NCI-H2227 (cell line): Measurements from ENCODE around the gene TMEM239.
"Not testable (repeated sequence)": the region's sequence is repeated elsewhere in the genome, so short reads cannot be mapped to it uniquely, and the experiment has no call there.

ENCODE experiments used
- DNase-seq: peaks from one replicate; lab custom pipeline; 2025; ENCODE audit not compliant: unreplicated experiment; lab: John Stamatoyannopoulos, UW

Gene TMEM239

GRCh38 chr20:2820084-2820895 lies 4.1 kb downstream of the TMEM239 start:
- no peak for DNase-seq

DNA sequence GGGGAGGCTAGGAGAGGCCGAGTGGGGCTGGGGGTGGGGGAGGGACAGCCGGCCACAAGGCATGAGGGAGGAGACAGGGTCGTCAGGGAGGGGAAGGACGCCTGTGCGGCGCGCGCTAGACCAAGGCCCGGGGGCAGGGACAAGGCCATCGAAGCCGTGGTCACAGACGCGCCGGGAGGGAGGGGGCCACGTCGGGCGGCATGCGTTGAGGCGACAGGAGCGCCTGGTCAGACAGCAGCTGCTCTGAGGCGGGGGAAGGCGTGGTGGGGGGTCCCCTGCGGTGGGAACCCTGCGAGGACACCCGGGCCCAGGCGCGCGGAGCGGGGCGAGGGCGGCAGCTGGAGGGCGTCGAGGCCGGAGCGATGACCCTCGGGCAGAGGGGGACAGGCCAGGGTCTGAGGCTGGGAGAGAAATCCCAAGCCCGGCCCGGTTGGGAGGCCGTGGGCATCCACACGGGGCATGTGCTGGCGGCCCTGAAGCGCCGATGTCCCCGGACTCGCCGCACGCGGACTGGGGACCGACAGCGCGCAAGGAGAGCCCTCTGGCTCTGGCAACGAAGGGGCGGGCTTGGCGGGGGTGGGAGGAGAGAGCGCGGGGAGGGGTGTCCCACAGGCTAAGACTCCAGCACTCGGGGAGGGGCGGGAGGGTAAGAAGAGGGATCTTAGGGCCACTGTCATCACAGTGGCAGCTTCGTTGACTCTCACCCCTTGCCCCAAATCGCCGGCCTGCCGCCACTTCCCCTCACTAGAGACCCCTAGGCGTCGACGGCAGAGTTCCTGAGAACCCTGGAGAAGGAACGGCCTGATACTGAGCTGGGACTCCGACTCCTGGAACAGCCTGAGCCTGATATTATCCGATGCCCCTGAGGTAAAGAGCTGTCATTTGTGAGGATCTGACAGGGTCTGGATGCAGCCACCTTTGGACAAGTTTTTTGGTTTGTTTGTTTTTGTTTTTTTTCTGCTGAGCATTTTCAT lies 5.0 kb downstream of the TMEM239 start:
- no peak for DNase-seq

GRCh38 chr20:2822073-2822472 lies 5.9 kb downstream of the TMEM239 start:
- peak; percentile 28 for DNase-seq

GRCh38 chr20:2825761-2826160 lies 9.6 kb downstream of the TMEM239 start:
- no peak for DNase-seq

DNA sequence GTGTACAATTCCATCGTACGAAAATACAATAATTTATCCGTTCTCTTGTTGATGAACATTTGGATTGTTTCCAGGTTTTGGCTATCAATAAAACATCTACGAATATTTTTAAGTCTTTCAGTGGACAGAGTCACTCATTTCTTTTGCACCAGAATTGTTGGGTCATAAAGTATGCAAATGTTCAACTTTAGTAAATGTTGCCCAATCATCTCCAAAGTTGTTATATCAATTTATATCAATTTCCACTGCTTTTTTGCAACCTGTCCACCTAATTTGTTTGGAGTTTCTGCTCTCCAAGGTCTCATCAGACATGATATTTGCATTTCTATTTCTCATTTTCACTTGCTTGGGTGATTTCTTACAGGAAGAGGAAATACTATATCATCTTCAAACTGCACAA lies 10.5 kb downstream of the TMEM239 start:
- no peak for DNase-seq

- DNase-seq, result no peak
These were observed 13.2 kb downstream of the TMEM239 start for GRCh38 chr20:2829376-2829775.

- not testable (repeated sequence) for DNase-seq
These were observed 15.0 kb downstream of the TMEM239 start for GRCh38 chr20:2831206-2831605.

- no peak for DNase-seq
These were observed 17.6 kb downstream of the TMEM239 start for GRCh38 chr20:2833761-2834160.

DNA sequence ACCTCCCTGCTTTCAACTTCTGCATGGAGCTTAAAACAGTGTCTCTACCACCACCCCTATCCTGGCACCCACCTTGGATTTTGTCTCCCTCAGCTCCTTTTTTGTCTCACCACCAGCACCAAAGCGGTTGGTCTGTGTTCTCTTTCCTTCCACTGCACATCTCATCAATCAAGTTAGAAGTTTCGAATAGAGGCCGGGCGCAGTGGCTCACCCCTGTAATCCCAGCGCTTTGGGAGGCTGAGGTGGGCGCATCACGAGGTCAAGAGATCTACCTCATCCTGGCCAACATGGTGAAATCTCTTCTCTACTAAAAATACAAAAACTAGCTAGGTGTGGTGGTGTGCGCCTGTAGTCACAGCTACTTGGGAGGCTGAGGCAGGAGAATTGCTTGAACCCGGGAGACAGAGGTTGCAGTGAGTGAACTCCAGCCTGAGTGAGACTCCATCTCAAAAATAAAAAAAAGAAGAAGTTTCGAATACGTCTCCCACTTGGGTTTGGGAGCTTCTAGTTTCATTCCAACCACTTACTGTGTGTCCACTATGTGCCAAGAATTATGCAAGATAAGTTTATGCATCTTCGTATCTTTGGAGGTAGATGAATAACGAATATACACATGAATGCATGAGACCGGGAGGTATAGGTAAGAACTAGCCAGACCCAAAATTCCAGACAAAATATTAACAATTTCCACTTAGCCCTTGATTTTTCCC lies 18.4 kb downstream of the TMEM239 start:
- DNase-seq, result no peak

GRCh38 chr20:2835331-2835796 lies 19.2 kb downstream of the TMEM239 start:
- no peak for DNase-seq

DNA sequence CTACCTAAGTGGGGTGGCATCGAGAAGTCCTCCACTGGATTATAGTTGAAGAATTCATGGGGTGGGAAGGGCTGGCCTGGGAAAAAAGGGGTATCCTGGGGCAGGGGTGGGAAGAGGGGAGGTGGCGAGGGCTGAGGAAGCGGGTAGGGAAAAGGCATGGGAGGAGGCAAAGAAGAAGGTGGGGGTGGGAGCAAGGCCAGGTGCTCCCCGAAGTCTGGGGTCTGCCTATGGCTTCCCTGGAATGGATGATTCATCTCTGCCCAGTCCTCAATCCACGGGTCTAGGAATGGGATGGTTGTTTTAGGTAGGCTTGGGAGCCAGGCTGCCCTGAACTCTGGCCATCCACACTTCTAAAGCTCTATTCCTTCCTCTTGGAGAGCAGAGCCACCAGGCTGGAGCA lies 19.9 kb downstream of the TMEM239 start:
- no peak for DNase-seq

DNA sequence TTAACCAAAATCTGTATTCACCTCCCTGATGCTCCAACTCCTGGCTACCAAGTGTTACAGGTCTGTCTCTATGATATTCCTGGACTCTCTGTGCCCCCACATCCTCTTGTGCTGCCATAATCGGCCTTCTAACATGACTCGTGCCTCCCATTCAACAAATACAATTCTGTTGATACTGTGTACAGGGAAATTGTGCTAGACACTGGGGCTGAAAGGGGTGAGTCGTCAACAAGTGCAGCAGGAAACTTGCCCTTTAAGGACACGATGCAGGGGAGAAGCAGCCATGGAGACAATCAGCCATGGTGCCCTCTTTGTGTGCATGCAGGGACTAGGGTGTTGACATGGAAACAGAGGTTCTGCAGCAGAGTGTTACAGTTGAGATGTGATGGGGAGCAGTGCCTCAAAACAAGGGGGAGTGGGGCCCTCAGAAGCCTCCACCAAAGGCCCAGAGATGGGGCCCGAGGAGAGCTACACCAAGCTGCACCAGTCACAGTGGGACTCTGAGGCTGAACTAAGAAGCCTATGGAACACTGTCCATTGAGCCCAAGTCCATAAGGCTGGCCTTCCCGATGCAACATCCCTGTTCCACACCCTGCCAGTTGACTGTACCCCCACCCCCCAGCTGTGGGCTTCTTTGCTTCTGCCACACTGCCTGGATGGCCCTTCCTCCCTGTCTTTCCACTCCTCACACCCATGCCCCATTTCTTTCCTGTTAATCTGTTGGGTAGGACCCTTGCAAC lies 21.2 kb downstream of the TMEM239 start:
- no peak for DNase-seq

DNA sequence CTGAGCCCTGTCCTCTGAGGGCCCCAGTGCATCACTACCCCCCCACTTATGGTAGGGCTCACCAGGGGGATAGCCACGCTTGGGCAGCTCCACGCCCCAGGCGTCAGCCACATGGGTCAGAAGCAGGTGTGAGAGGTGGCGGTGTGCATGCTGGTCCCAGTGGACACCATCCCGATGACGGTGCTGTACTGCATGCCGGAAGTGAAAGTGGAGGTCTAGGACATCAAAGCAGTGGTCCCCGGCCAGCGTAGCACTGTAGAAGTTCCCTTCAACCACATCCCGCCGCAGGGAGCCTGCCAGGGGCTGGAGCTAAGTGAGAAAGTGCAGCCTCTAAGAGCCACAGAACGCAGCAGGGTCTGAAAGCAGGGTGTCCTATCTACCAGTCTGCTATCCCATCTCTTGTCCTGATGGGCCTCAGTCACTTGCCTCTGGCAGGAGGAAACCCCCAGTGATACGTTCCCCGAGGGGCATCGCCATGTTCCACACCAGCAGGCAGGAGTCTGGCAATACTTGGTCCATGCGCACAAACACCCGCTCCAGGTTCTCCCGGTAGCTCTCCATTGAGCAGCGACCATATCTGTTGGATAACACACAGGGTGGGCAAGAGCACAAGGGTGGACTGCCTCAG lies 22.1 kb downstream of the TMEM239 start:
- DNase-seq, result no peak

DNA sequence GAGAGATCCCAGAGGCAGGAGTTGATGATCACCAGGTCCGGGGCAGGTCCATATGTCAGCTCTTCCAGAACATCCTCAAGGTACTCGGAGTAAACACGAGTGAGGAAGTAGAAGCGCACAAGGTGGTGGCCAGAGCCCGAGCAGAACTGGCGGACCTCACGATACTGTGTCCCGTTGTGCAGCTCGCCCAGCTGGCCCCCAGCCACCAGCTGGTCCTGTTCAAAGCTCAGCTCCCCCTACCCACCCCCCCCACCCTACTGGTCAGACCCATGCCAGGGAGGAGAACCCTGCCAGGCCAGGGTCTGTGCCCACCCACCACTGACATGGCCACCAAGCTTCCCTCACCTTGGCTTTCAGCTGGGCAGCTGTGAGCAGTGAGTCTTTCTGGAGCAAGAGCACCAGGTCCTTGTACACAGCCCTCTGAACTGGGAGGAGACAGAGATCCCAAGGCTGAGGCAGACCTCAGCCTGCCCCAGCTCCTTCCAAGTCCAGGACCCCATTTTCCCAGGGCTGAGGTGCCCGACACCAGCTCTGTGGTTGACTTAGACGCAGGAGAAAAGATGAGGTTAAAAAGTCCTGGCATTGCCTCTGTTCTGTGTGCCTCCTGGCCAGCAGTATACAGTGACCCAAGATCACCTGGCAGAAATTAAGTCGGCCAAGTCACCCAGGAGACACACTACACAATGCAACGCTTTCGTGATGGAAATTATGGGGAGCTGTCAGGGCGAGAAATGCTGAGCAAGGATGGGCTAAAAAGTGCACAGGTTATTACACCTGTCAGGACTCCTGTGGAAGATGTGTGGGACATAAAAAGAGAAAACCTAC lies 22.9 kb downstream of the TMEM239 start:
- DNase-seq, result no peak

- no peak for DNase-seq
These were observed 23.6 kb downstream of the TMEM239 start for GRCh38 chr20:2839732-2840137.

DNA sequence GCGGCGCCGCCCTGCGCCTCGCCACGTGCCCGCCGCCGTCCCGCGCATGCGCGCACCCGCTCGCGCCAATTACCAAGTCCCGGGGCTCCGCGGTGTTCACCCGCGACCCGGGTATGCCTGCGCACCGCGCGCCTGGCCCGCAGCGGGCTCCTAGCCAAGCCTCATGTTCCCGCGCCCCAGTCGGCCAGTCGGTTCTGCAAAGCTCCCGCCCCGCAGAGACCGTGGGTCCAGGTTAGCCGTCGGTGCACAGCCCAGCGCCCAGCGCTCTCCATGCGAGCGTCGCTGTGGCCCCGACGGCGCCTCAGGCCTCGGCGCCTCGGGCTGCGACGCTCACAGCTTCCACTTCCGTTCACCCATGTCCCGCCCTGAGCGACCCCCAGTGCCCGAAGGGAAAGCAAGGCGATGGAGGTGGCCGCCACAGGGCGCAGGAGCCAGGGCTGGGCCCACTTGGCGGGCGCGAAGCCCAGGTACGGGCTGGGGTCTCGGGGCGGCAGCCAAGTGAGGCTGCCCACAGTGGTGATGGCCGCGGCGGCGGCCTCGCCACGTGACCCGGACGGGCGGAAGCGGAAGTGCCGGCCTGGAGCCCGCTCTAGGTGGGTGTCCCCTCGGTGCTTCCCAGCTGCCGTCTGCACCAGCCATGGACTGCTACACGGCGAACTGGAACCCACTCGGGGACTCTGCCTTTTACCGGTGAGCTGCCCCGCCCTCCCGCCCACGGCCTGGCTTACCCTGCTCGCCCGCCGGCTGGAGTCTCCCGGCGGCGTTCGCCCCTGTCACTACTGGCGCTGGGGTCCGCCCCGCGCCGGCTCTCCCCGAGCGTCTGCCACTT lies 24.2 kb downstream of the TMEM239 start, which contains the start of the genes PCED1A and VPS16:
TSS of gene PCED1A (minus strand) at position 518 of the 829 bp plus-strand sequence. CDS start 743 bp downstream, outside the sequence.
TSS of gene VPS16 (plus strand) at position 608 of the 829 bp plus-strand sequence. CDS start at position 638, 30 bp downstream.
- peak; percentile 94 for DNase-seq

GRCh38 chr20:2840967-2841531 lies 24.9 kb downstream of the TMEM239 start:
- peak; percentile 64 for DNase-seq

DNA sequence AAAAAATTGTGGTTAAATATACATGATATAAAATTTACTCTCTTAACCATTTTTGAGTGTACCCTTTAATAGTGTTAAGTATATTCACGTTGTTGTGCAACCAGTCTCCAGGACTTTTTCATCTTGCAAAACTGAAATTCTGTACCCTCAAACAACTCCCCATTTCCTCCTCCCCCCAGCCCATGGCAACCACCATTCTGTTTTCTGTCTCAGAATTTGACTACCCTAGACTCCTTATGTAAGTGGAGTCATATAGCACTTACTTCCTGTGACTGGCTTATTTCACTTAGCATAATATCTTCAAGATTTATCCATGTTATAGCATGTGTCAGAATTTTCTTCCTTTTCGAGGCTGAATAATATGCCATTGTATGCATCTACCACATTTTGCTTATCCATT lies 29.4 kb downstream of the TMEM239 start:
- no peak for DNase-seq
